ENCODE results near the gene LIG3.

DNA sequence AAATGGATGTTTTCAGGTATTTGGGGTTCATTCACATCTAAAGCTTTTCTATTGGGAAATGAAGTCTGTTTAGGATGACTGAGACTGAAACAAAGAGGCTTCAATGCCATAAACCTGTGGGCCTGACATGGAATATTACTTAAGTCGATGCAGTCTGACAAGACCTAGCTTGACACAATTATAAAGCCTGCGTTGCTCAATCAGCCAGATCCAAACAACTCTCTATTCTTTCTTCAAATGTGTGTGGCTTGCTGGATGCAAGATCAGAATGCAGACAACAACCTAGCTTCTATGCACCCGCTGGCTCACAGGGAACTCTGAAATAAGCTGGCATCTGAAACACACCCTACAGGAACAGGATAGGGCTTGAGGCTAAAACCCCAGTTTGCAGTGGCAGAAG is 43.2 kb downstream of the LIG3 start:
- TF ChIP-seq, protein P1, sequence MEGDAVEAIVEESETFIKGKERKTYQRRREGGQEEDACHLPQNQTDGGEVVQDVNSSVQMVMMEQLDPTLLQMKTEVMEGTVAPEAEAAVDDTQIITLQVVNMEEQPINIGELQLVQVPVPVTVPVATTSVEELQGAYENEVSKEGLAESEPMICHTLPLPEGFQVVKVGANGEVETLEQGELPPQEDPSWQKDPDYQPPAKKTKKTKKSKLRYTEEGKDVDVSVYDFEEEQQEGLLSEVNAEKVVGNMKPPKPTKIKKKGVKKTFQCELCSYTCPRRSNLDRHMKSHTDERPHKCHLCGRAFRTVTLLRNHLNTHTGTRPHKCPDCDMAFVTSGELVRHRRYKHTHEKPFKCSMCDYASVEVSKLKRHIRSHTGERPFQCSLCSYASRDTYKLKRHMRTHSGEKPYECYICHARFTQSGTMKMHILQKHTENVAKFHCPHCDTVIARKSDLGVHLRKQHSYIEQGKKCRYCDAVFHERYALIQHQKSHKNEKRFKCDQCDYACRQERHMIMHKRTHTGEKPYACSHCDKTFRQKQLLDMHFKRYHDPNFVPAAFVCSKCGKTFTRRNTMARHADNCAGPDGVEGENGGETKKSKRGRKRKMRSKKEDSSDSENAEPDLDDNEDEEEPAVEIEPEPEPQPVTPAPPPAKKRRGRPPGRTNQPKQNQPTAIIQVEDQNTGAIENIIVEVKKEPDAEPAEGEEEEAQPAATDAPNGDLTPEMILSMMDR (conservative IDR thresholded peaks at IDR 0.05 in 1 of 2, IDR thresholded peaks at IDR 0.05 in 1 of 2; ENCODE audit: low read depth in 1 of 2, low read length in 2 of 2), result no peak
- no peak for TF ChIP-seq EZH2 (IDR thresholded peaks at IDR 0.05; ENCODE audit: low read length, missing control alignments)

All from fibroblast of lung (primary cell).